Measurements from ENCODE around the gene ARHGEF25. TPM values are rescaled to one million over a fixed set of nuclear protein-coding genes. Genes with fewer than 3 reads are reported as not detected.

Gene ARHGEF25
- total RNA-seq, 1 donor = 48.4 TPM

DNA sequence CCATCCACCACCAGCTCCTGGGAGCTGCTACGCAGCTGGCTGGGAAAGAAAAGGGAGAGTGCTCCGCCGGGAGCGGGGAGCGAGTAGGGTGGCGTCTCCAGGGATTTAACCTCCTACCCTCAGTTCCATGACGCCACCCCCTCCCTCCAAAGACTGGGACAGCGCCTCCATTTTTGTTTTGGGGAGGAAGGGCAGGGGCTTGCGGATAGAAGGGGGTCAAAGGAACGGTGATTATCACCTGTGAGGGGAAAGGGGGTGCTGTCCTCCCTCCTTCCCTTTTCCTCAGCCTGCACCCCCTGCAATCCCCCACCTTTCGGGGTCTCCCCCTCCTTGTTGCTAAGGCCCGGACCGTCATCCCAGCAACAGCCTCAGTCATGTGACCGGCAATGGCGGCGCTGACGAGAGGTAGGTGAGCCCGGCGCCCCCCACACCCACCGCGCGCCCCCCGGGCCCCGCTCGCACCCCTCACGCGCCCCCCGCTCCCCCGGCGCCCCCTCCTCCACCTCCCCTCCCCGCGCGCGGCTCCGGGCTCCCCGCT is 6.7 kb upstream of the ARHGEF25 start, which contains the start of gene DTX3:
TSS of gene DTX3 (plus strand) at position 371 of the 538 bp plus-strand sequence. CDS start 1,694 bp downstream, outside the sequence.
- peak within 1 kb of the TSS; percentile 82 for H3K4me3 ChIP-seq (ENCODE audit: low read depth, low read length)
- no peak for TF ChIP-seq CTCF (IDR thresholded peaks at IDR 0.05; ENCODE audit: insufficient read depth, low read depth, low read length)
- peak; percentile 53 for DNase-seq (ENCODE audit: low read depth)

- TF ChIP-seq CTCF (IDR thresholded peaks at IDR 0.05; ENCODE audit: insufficient read depth, low read depth, low read length) = no peak
- H3K4me3 ChIP-seq (ENCODE audit: low read depth, low read length) = peak overlapping the region; percentile 82
- DNase-seq (ENCODE audit: low read depth) = no peak
Measured at GRCh38 chr12:57604992-57605810, 6.0 kb upstream of the ARHGEF25 start.

GRCh38 chr12:57605811-57606311 is 5.4 kb upstream of the ARHGEF25 start:
- DNase-seq (ENCODE audit: low read depth) = no peak
- TF ChIP-seq CTCF (IDR thresholded peaks at IDR 0.05; ENCODE audit: insufficient read depth, low read depth, low read length) = no peak
- H3K4me3 ChIP-seq (ENCODE audit: low read depth, low read length) = peak overlapping the region; percentile 82

GRCh38 chr12:57606399-57606798 is 4.8 kb upstream of the ARHGEF25 start:
- DNase-seq (ENCODE audit: low read depth) = no peak
- no peak overlapping the region for H3K4me3 ChIP-seq (ENCODE audit: low read depth, low read length)
- TF ChIP-seq CTCF (IDR thresholded peaks at IDR 0.05; ENCODE audit: insufficient read depth, low read depth, low read length) = no peak

- no peak for TF ChIP-seq CTCF (IDR thresholded peaks at IDR 0.05; ENCODE audit: insufficient read depth, low read depth, low read length)
- no peak for DNase-seq (ENCODE audit: low read depth)
- no peak overlapping the region for H3K4me3 ChIP-seq (ENCODE audit: low read depth, low read length)
Measured at GRCh38 chr12:57606821-57607220, 4.4 kb upstream of the ARHGEF25 start.

DNA sequence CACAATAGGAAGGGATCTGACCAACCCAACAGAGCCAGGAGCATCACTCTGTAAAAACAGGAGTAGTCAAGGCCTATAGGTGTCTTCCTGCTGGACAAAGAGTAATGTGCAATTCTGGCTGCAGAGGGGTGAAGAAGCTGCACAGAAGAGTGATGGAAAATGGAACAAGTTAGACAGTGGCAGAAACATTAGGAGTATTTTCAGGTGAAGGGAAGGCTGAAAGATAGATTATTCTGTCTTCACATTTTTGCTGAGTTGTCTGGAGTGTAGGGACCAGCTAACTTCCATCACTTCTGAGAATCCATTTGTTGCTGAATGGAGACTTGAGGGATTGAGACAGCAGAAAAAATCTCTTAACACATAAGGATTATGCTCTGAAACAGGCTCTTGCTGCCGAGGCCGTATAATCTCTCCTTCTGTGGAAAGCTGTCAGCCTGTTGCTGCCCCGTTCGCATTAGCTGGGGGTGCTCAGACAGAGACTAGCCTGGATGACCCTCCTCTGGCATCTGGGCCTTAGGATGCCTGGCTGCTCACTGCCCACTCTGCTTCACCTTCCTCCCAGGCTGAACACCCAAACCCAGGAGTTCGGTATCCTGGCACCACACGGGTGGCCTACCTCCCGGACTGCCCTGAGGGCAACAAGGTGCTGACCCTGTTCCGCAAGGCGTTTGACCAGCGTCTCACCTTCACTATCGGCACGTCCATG is 3.1 kb upstream of the ARHGEF25 start:
- H3K4me3 ChIP-seq (ENCODE audit: low read depth, low read length) = no peak overlapping the region
- no peak for DNase-seq (ENCODE audit: low read depth)
- no peak for TF ChIP-seq CTCF (IDR thresholded peaks at IDR 0.05; ENCODE audit: insufficient read depth, low read depth, low read length)

Data from fibroblast of villous mesenchyme (primary cell).